NCI-H187 treated with DMSO at 0.1 percent for 48 hours (cell line): Measurements from ENCODE around the gene BCL2L11.

Experiments
- DNase-seq: peaks from one replicate; lab custom pipeline; 2025; lab: John Stamatoyannopoulos, UW

The BCL2L11 gene

DNA sequence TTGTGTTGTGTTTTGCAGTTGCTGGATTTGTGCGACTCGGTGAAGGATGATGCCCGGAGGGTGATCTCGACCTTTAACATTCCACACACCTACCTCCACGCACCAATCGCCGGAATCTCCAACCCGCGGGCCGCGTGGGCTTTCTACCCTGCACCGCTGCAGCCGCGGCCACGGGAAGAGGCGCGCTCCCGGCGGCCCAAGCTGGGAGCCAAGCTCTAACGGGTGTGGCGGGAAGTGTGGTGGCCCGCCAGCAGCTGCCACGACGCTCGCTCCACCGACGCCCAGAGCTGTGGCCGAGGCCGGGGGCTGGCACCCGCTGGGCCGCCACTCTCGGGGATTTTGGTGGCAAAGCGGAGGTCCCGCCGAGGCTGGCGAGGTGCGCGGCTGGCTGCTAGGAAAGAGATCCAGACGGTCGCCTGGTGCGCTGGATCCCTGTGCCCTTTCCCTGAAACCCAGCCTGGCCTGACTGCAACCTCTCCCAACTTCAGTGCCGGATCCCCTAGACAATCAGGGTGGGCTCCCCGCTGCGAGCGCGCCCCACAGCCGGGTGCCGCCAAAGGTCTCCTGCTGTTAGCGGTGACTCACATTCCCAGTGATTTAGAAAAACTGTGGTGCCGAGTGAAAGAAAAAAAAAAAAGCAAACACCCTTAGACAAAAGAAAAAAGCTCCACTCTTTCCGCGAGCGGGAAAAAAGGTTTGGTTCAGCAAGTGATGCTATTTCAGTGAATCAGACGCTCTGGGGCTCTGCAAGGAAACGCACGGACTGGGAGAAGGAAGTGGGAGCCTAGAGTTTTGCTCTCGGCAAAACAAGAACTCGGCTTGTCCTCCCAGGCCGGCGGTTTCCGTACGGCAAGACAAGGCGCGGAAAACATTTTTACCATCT is 2.9 kb upstream of the BCL2L11 start:
- no peak for DNase-seq

DNA sequence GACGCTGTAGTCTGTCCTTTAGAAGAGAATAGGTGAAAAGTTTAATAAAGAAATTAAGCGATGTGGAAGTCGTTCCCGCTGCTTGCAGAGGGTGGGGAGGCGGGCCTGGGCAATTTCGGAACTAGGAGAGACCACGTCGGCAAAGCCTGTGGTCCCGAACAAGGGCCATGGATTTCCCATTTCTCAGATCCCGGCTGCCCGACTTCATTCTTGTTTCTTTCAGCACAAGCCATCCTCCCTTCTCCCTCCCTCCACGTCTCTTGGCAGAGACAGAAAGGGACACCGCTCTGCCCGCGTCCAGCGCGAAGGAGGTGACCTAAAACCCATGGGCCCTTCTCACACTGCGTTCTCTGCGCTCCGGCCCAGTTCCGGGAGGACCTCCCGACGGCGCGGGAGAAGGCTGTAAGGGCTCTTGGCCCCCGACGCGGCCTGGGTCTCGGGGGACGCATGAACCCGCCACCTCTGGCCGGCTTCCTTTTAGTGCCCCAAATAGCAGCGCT is 2.2 kb upstream of the BCL2L11 start:
- no peak for DNase-seq

DNA sequence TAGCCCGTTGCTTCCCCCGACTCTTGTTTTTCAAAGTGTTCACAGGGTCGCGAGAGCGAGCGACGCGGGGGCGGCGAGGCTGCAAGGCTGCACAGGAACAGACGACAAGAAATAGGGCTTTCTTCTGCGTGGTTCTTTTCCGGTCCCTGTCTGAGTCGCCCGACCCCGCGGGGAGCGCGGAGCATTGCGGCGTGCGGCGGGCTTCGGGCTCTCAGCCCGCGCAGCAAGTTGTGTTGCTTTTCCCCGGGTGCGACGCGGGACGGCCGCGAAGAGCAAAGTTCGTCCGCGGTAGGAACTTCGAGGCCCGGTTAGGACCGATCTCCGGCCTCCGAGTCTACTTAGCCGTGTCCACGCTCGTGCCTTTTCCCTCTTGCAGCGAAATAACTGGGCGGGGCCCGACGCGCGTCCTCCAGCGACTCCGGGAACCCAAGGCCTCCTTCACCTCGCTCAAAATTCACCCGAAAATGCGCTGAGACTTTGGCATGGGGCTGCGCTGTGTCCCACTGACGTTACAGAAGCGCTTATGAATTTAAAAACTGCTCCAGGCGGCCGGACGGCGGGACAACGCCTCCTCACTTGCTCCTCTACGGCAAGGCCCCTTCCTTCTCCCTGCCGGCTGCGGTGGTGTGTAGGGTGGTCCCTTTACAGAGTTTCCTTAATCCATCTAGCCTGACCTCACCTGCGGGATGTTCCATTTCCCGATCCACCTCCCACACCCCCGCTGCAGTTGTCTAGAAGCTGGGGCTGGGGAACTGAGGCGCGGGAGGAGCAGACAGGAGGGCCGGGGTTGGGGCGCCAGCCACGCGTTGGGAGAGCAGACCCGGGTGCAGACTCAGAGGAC is 1.5 kb upstream of the BCL2L11 start:
- DNase-seq, result no peak

DNA sequence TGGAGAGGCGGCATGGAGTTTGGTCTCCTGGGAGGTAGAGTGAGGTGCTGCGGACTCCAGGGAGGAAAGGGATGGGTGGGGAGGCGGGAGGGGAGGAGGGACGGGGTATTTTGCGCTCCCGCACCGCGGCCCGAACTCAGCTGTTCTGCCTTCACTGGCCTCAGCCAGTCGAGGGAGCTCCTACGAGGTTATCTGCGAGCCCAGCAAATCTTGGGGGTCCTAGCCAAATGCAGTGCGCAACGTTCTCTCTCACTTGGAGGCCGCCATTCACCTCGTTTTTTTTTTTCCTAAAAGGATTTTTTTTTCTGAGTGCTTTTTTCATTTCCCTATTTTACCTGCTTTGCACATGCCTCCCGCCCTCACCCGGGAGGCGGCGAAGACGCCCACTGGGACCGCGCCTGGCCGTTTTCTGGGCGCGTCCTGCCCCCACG is 877 bp upstream of the BCL2L11 start:
- DNase-seq, result no peak

DNA sequence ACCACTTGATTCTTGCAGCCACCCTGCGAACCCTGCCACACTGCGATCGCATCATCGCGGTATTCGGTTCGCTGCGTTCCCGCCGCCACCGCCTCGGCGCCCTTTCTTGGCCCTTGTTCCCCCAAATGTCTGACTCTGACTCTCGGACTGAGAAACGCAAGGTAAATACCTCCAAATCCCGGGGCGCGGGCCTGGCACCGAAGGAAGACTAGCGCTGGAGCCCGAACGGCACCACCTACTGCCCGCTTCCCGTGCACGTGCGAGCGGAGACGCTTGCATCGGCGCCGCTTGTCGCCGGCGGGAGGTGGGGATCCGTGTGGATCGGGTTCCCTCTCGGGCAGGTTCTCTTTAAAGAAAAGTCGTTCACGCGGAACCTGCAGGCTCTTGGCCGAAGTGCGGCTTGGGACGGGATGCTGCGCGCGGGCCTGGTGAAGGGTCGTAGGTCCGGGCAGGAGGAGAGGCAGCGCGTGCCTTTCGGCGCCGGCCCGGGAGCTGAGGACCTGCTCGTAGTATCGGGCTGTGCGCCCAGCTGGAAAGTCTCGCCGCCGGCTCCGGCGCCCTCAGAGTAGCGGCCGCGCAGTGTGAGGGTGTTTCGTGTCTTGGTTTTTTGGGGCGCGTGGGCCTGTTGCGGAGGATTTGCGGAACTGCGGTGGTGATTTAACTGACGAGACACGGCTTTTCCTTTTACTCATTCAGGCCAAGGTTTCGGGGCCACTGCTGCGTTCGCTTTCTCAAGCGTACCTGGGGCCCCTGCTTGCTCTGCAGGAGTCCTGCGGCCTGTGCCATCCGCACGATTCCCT is 514 bp downstream of the BCL2L11 start:
- DNase-seq, result no peak

DNA sequence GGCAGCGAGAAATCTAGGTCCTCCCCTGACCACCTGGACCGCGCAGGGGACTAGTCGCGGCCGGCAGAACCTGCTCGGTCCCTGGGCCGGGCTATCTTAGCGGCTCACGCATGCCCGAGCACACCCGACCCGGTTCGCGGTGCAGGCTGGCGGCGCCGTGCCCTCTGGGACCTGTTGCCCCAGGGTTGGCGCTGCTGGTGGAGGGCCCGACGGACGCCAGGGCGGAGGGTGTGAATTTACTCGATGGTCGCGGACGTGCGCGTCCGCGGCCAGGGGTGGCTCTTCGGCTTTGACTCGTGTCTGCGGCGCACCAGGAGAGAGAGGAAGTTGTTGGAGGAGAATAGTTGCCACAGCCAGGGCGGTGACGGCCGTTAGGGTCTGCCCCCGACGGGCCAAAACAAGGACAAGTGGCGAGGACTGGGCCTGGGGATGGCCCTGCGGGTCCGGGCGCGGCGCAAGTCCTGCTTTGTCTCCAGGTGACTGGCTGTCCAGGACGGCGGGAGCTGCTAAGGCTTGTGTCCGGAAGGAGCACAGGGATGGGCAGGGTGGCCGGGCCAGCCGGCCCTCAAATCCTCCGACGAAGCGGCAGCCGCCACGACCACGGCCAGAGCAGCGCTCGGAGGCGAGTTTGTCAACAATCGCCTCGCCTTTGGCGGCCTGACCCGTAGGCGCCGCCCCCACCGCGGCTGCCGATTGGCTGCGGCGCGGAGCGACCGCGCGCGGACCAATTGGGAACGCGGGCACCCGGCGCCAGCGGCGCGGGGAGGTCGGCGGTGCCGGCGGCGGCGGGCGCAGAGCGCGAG is 1.3 kb downstream of the BCL2L11 start:
- DNase-seq, result no peak

DNA sequence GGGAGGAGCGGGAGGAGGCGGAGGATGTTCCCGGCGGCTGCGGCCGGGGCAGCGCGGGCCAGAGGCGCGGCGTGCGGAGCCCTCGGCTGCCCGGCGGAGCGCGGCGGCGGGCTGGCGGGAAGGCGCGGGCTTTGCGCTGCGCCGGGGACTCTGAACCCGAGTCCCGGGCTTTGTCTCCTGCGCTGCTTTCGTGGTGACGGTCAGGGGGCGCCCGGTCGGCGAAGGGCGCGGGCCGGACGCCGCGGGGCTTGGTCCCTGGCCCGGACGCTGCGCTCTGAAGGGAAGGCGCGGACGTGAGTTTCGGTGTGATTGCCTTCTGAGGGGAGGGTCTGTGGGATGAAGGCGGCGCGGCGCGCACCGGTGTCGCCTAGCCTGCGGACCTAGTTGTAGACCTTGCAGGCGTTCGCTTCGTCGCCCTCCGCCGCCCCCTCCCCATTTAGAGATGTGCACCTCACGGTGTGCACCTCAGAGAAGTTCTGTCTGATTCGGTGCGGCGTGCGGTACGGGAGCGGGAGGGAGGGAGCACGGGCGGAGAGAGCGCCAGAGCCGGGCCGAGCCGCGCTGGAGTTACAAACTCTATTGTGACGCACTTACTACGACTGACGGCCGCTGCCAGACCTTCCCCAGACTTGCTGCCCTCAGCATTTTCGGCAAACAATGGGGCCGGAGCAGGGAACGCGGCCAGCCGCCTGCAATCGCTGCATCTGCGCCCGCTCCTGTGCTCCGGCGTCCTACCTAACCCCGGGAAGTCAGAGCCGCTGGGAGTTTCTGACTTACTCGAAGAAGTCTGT is 2.1 kb downstream of the BCL2L11 start:
- DNase-seq, result no peak

DNA sequence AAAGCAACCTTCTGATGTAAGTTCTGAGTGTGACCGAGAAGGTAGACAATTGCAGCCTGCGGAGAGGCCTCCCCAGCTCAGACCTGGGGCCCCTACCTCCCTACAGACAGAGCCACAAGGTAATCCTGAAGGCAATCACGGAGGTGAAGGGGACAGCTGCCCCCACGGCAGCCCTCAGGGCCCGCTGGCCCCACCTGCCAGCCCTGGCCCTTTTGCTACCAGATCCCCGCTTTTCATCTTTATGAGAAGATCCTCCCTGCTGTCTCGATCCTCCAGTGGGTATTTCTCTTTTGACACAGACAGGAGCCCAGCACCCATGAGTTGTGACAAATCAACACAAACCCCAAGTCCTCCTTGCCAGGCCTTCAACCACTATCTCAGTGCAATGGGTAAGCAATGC is 3.0 kb downstream of the BCL2L11 start:
- DNase-seq, result no peak

DNA sequence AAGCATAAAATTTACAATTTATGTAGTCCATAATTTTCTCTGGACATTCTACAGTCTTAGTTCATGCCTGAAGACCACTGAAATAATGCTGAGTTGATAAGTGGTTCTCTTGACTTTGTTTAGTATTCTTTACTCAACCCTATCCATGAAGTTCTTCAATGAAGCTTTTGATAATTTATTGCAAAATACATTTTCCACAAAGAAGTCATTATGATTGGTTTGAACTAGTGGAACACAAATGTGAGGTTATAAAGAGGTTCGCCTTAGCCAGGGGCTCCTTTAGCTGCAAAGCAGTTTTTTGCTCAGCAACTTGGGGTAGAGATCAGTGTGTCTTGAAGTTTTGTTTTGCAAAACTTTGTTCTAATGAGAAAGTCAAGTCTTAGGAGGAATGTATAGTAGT is 5.9 kb downstream of the BCL2L11 start:
- DNase-seq, result no peak

DNA sequence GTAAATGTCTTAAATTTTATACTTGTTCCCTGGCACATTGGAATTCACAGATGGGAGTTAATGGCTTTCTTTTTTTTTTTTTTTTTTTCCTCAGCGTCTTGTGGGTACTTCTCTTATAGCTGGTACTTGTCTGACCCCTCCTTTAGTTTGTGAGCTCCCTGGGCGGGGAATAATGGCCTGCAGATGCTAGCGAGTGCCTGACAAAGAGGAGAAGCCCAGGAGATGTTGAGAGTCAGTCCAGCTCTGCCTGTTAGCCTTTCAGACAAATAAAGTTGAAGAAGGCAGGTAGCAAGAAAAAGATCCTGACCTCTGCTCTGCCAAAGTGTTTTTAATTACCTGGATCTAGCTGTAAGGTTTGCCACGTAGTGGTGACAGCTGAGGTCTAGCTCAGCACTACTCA is 6.6 kb downstream of the BCL2L11 start:
- no peak for DNase-seq

DNA sequence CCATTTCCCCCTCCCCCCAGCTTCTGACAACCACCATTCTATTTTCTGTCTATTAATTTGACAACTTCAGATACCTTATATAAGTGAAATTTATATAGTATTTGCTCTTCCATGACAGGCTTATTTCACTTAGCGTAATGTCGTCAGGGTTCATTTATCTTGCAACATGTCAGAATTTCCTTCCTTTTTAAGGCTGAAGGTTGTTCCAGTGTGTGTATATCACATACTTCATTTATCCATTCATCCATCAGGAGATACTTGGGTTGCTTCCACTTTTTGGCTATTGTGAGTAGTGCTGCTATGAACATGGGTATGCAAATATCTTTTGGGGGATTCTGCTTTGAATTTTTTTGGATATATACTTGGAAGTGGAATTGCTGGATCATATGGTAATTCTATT is 7.4 kb downstream of the BCL2L11 start:
- no peak for DNase-seq

DNA sequence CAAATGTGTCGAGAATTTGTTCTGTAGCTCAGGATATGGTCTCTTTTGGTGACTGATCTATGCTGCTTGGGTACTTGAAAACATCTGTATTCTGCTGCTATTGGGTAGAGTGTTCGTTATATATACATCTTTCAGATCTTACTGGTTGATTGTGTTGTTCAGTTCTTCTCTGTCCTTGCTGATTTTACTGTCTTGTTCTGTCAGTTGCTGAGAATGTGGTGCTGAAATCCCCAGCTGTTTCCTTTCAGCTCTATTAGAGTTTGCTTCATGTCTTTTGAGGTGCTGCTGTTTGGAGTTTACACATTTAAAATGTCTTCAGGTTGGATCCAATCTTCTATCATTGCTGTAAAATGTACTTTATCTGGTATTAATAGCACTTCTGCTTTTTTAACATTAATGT is 12.9 kb downstream of the BCL2L11 start:
- DNase-seq, result no peak

DNA sequence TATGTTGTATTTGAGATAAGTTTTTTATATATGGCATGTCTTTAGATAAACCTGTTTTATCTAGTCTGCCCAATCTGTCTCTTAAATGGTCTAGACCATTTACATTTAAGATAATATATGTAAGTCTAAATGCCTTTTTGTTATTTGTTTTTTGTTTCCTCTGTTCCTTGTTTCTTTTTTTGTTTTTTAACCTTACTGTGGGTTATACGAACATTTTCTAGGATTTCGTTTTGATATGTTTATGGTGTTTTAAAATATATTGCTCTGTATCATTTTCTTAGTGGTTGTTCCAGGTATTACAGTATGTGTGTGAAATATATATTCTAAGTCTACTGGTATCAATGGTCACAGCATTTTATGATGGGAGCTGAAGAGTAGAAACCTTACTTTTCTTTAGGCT is 13.3 kb downstream of the BCL2L11 start:
- DNase-seq, result no peak

DNA sequence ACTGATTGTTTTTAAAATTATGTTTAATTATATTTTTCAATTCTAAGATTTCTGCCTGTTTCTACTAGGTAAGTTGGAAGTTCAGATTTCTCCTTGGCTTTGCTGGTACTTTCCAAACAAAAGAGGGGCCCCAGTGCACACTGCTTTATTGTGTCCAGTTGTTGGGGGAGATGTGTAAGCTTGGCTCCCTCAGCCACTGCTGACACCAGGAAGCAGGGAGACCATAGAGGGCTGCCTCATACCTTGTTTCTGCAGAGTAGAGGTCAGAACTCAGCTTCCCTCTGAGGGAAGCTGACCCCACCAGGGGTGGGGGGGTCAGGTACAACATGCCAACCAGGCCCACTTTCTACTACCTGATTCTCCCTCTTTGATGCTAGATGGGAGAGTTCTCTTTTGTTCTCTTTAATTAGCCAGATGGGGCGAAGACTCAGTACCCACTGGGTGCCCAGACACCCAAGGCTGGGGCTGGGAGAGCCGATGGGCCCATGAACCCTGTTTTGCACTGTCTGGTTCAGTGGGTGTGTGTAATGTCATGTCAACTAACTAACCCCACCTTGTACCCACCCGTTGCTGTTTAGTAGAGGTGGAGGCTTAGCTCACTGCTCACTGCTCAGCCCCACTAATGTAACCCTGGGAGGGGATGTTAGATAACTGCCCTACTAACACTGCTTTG is 14.7 kb downstream of the BCL2L11 start:
- no peak for DNase-seq

DNA sequence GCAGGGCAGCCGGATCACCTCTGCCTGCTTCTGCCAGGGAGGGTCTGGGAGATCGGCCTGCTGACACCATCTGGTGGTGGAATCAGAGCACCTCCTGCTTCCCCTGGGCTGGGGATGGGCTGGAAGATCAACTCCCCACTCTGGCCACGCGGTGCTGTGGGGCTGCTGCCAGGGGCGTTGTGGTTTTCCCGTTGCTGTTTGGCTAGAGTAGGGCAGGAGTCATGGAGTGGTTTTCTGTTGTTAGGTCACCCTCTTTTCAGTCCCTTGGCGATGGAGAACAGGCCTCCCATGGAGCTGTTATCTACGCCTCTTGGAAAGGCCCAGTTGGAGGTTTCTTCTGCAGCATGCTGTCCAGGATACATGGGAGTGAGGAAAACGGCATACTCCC is 15.2 kb downstream of the BCL2L11 start:
- DNase-seq, result no peak

DNA sequence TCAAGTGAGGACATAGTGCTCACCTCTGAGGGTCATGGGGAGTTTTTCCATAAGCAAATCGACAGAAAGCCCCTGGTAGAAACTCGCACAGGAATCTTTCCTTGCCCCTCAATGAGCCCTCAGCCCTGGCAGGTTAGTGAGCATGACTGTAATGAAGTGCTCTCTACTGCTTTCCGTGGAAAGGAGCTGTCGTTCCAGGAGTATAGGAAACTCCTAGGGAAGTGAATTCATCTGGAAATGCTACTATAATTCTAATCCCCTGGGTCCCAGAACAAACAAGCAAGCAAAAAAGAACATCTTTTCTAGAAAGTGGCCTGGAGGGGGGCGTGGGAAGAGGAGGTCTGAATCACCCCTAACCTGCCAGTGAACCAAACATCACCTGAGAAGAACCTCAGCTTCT is 18.1 kb downstream of the BCL2L11 start:
- DNase-seq, result no peak

DNA sequence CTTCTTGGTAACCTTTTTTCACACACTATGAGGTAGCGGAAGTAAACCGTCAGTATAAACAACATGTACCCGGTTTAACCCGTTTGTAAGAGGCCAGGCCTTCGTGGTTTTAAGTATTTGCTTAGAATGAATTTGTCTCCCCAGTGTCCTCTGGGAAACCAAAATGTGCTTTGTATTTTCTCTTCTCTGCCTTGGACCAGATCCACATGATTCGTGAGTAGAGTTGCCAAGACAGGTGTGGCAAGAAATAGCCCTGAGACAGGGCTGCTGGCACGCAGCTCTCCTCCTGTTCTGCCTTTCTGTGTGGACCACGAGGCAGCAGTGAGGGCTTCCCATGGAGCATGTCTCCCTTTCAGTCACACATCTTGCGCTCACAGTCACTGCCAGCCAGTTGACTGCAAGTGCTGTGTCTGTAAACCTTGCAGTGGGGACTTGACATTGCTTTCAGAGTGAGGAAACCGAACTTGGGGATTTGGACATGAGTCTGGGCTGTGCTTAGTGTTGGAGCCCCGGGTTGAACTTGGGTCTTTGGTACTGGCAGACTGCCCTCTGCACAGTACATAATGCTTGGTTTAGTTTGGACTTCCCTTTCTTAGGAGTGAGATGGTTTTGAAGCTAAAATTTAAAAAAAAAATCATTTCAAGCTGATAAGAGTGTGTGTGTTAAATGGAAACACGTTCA is 19.1 kb downstream of the BCL2L11 start:
- no peak for DNase-seq

DNA sequence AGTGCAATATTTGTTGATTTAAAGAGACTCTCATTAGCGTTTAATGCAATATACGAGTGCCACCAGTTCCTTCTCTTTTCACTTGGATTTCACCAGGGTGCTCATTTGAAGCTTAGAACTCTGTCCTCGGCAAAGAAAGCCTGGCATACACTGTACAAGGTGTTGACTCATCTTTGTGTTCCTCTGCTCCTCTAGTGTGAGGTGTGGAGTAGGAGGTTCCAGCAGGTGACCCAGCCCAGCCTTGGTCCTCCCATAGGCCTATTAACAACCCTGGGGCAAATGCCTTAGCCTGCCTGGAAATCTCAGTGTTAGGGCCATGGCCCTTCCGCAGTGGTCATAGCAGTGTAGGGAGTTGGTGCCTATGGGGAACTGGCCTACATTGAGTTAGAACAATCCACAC is 20.1 kb downstream of the BCL2L11 start:
- no peak for DNase-seq

DNA sequence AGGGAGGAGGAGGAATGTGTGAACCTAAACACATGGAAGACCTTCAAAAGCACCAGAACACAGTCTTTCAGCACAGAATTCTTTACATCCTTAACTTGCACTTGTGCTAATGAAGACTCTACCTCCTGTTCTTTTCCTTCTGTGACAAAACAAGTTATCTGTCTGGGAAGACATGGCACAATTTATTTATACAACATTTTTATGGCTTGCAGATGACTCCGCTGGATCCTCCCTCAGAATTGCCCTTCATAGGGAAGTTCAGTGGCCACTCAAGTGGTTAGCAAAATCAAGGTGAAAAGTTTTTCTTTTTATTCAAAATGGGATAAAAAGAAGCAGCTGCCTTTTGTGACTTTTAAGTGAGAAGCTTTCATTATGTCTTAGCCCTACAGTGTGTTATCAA is 21.4 kb downstream of the BCL2L11 start:
- DNase-seq, result no peak
